GM12874 (cell line): Measurements from ENCODE around the gene TBC1D21.

Experiments
- CTCF ChIP-seq: IDR thresholded peaks from 2 replicates; pipeline ENCODE4 v1.5.1; 2011; ENCODE audit warnings: low read depth, mild to moderate bottlenecking, control low read depth, low read length, moderate library complexity; ENCODE audit not compliant: insufficient read depth

Gene TBC1D21

GRCh38 chr15:73914145-73914544, 40.8 kb downstream of the TBC1D21 start:
- no peak for TF ChIP-seq CTCF

- no peak for TF ChIP-seq CTCF
These were observed 41.7 kb downstream of the TBC1D21 start for GRCh38 chr15:73915082-73915481.

- TF ChIP-seq CTCF = no peak
These were observed 45.4 kb downstream of the TBC1D21 start for GRCh38 chr15:73918784-73919183.

- no peak for TF ChIP-seq CTCF
These were observed 46.3 kb downstream of the TBC1D21 start for GRCh38 chr15:73919706-73920105.

GRCh38 chr15:73921254-73921925, 48.0 kb downstream of the TBC1D21 start:
- TF ChIP-seq CTCF = no peak

GRCh38 chr15:73922186-73923151, 49.1 kb downstream of the TBC1D21 start:
- no peak for TF ChIP-seq CTCF

GRCh38 chr15:73923156-73923487, 49.8 kb downstream of the TBC1D21 start:
- TF ChIP-seq CTCF = no peak
